B cell (primary cell): ENCODE measurements around the gene RUFY4. TPM values are rescaled to one million over a fixed set of nuclear protein-coding genes. Genes with fewer than 3 reads are reported as not detected.

ENCODE experiments used
- ATAC-seq: fragments of 200-7000 bp; cut with Tn5 transposase; one replicate; pipeline ENCODE4 v1.10.0; 2021; ENCODE audit warnings: low read depth, mild to moderate bottlenecking, moderate number of reproducible peaks, moderate library complexity
- CTCF ChIA-PET: fragments of 350-600 bp; sonication (Branson Sonifier 250); formaldehyde crosslinking; loops from one replicate; lab custom pipeline; 2021; ENCODE audit warnings: antibody characterized with exemption, inconsistent platforms; lab: Charles Lee
- POLR2A ChIA-PET: fragments of 350-600 bp; sonication (Branson Sonifier 250); formaldehyde crosslinking; loops from one replicate; lab custom pipeline; 2021; ENCODE audit warnings: antibody characterized with exemption; lab: Charles Lee
- DNase-seq: peaks from one replicate; pipeline ENCODE4 v3.0.0; 2013
- H2AFZ ChIP-seq: 2 replicates; pipeline ENCODE4 v1.6.1; 2012; ENCODE audit warnings: mild to moderate bottlenecking, low read depth, low read length; ENCODE audit not compliant: insufficient read depth, poor library complexity, severe bottlenecking
- H3K27ac ChIP-seq, 2 donors: 1 replicate in 1 of 2; 2 replicates in 1 of 2; pipeline ENCODE4 v1.5.1; 2012 to 2013; ENCODE audit warnings: low read length in 2 of 2, mild to moderate bottlenecking in 2 of 2, moderate library complexity in 1 of 2
- H3K27me3 ChIP-seq, 4 experiments: fragments of 200-600 bp in 1 of 4; sonication (generic) in 1 of 4; replicated peaks in 1 of 4; 1 replicate in 2 of 4; 2 replicates in 2 of 4; pipeline versions ENCODE4 v1.6.1 to v1.7.0; 2013 to 2016; ENCODE audit warnings: low read length in 3 of 4, mild to moderate bottlenecking in 2 of 4, mixed read lengths in 1 of 4, moderate library complexity in 1 of 4; ENCODE audit not compliant: insufficient read depth in 4 of 4, control insufficient read depth in 3 of 4; ENCODE audit errors: control extremely low read depth in 1 of 4
- H3K36me3 ChIP-seq, 2 experiments: replicated peaks in 1 of 2; 1 replicate in 1 of 2; 2 replicates in 1 of 2; pipeline versions ENCODE4 v1.6.1 to v1.7.1; 2013; ENCODE audit warnings: low read length in 1 of 2; ENCODE audit not compliant: insufficient read depth in 2 of 2, control insufficient read depth in 1 of 2; ENCODE audit errors: control extremely low read depth in 1 of 2, extremely low read depth in 1 of 2
- H3K4me1 ChIP-seq, 2 donors: fragments of 200-600 bp in 1 of 2; sonication (generic) in 1 of 2; 1 replicate in 1 of 2; 2 replicates in 1 of 2; pipeline versions ENCODE4 v1.5.1 to v1.6.1; 2013 to 2017; ENCODE audit warnings: low read length in 2 of 2; ENCODE audit not compliant: control insufficient read depth in 2 of 2, insufficient read depth in 2 of 2
- H3K4me2 ChIP-seq: replicated peaks from 2 replicates; pipeline ENCODE3; 2012; ENCODE audit warnings: mild to moderate bottlenecking, low read depth, low read length; ENCODE audit not compliant: poor library complexity, severe bottlenecking
- H3K4me3 ChIP-seq, 5 experiments: fragments of 200-600 bp in 1 of 5; sonication (generic) in 1 of 5; 1 replicate in 3 of 5; 2 replicates in 2 of 5; pipeline versions ENCODE4 v1.5.1 to v1.7.0; 2011 to 2016; ENCODE audit warnings: low read length in 4 of 5, mild to moderate bottlenecking in 4 of 5, low read depth in 2 of 5, control low read depth in 1 of 5, moderate library complexity in 1 of 5; ENCODE audit not compliant: insufficient read depth in 1 of 5; ENCODE audit errors: control extremely low read depth in 1 of 5, extremely low read depth in 1 of 5
- H3K79me2 ChIP-seq: fragments of 200-600 bp; sonication (generic); one replicate; pipeline ENCODE4 v1.6.0; 2016; ENCODE audit warnings: low read length; ENCODE audit not compliant: control insufficient read depth, insufficient read depth
- H3K9ac ChIP-seq: fragments of 200-600 bp; sonication (generic); 2 replicates; pipeline ENCODE4 v1.6.1; 2017; ENCODE audit warnings: mild to moderate bottlenecking, low read length, moderate library complexity
- H3K9me3 ChIP-seq, 3 donors: one replicate each; pipeline versions ENCODE4 v1.6.1 to v1.7.1; 2013; ENCODE audit warnings: low read length in 2 of 3; ENCODE audit not compliant: control insufficient read depth in 2 of 3, insufficient read depth in 1 of 3; ENCODE audit errors: control extremely low read depth in 1 of 3
- H4K20me1 ChIP-seq: 2 replicates; pipeline ENCODE4 v1.6.0; 2012; ENCODE audit warnings: mild to moderate bottlenecking, low read length; ENCODE audit not compliant: insufficient read depth, control insufficient read depth, poor library complexity, severe bottlenecking
- H3K27ac Mint-ChIP-seq: one replicate; pipeline ENCODE4 v1.8.0; 2021; ENCODE audit warnings: mixed read lengths
- H3K27me3 Mint-ChIP-seq: one replicate; pipeline ENCODE4 v1.8.0; 2021; ENCODE audit warnings: mixed read lengths
- H3K4me1 Mint-ChIP-seq: one replicate; pipeline ENCODE4 v1.8.0; 2021; ENCODE audit warnings: mixed read lengths
- H3K4me3 Mint-ChIP-seq: one replicate; pipeline ENCODE4 v1.8.0; 2021; ENCODE audit warnings: mixed read lengths
- H3K9me3 Mint-ChIP-seq: one replicate; pipeline ENCODE4 v1.8.0; 2022; ENCODE audit warnings: mixed read lengths; ENCODE audit not compliant: insufficient read depth
- CTCF ChIP-seq: fragments of 200-600 bp; IDR thresholded peaks from one replicate; pipeline ENCODE4 v1.8.0; 2022; ENCODE audit warnings: antibody characterized with exemption, mild to moderate bottlenecking
- EZH2 ChIP-seq: IDR thresholded peaks from 2 replicates; pipeline ENCODE4 v1.6.1; 2012; ENCODE audit warnings: borderline replicate concordance, low read depth, mild to moderate bottlenecking, moderate library complexity, low read length; ENCODE audit not compliant: insufficient read depth, poor library complexity, severe bottlenecking
- WGBS: methylation state at CpG from one replicate; pipeline ENCODE4 v1.1.5; 2013; ENCODE audit warnings: missing lambda C conversion rate; ENCODE audit not compliant: insufficient coverage; 5-methylcytosine and 5-hydroxymethylcytosine counted together
- intact Hi-C: fragments of 100-400 bp; cut with micrococcal nuclease; formaldehyde crosslinking; loops from one replicate; pipeline ENCODE4 v1.10.0; 2022
- polyA plus RNA-seq: library from polyadenylated mRNA; depleted of rRNA; stranded (reverse); fragments of >200 nt; gene quantifications from 2 replicates; pipeline ENCODE4 v1.2.3, GENCODE V29; 2012
- total RNA-seq, 2 donors: library from RNA; stranded (reverse); fragments of 120-200 nt in 1 of 2; gene quantifications; 1 replicate in 1 of 2; 2 replicates in 1 of 2; pipeline versions ENCODE4 v1.2.3 to v1.2.4, GENCODE V29; 2013 to 2022

RUFY4 gene
- total and polyA plus RNA-seq, 2 donors (not counting 1 experiment from before 2014, with no cell fraction given) = 0.34 TPM; not detected in 1

GRCh38 chr2:218125095-218125494 is 56.0 kb downstream of the RUFY4 start:
- Histone ChIP-seq H3K27ac (no peak overlapping the region), H3K9me3 (peaks cover 0 to 12% (median 4%) of the 10 kb centered on the region in 3 donors), H3K4me2 (no peak overlapping the region), H3K27me3 (peaks cover 0 to 15% (median 9%) of the 10 kb centered on the region in 4 experiments), H3K4me3 (peak overlapping the region in 1 of 5 experiments; percentile 82), H3K36me3 (no peaks in the 10 kb centered on the region), H3K79me2 (no peaks in the 10 kb centered on the region), H3K4me1 (no peaks in the 10 kb centered on the region), H4K20me1 (no peaks in the 10 kb centered on the region), H3K9ac (no peak overlapping the region), H2AFZ (no peak overlapping the region)
- Mint-ChIP-seq H3K4me3 (no peak overlapping the region), H3K9me3 (peaks cover 5% of the 10 kb centered on the region), H3K27me3 (peaks cover 36% of the 10 kb centered on the region), H3K27ac (no peak overlapping the region), H3K4me1 (peaks cover 4% of the 10 kb centered on the region)
- ChIA-PET CTCF (no interaction called here), POLR2A (no interaction called here)
- ATAC-seq (no peak), DNase-seq (no peak)
- intact Hi-C loops = no loop called here
- TF ChIP-seq CTCF (no peak), EZH2 (no peak)
- WGBS = 67% methylated on average over 4 of the region's 4 CpGs

DNA sequence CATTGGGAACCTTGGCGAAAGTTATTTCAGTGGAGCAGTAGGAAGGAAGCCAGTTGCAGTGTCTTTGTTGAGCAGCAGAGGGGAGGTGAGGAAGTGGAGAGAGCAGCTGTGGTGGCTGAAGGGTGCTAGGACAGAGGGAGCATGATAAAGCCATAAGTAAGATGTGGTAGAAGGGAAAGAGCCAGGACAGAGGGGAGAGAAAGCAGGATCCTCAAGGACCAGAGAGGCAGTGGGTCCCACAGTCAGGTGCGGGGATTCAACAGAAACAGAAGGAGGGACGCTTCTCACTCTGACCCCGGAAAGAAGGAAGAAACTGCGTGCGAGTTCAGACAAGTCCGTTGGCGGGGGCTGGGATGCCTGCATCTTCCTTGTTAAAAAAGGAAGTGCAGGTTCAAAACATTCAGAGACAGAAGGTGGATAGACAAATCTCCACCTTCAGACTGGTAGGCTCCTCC is 56.6 kb downstream of the RUFY4 start, which contains the start of gene CXCR2:
TSS of gene CXCR2 (plus strand) at position 403 of the 455 bp plus-strand sequence. CDS start 8,774 bp downstream, outside the sequence.
- Histone ChIP-seq H3K4me2 (peak within 1 kb of the TSS; percentile 9), H3K27ac (no peak within 1 kb of the TSS), H3K36me3 (no peaks in the 10 kb centered on the region), H3K9ac (no peak within 1 kb of the TSS), H3K4me3 (peak within 1 kb of the TSS in 1 of 5 experiments; percentile 82), H3K79me2 (no peaks in the 10 kb centered on the region), H3K4me1 (no peaks in the 10 kb centered on the region), H3K27me3 (peaks cover 0 to 15% (median 9%) of the 10 kb centered on the region in 4 experiments), H3K9me3 (peaks cover 0 to 12% (median 4%) of the 10 kb centered on the region in 3 donors), H4K20me1 (no peaks in the 10 kb centered on the region), H2AFZ (peak within 1 kb of the TSS; percentile 64)
- Mint-ChIP-seq H3K27ac (no peak within 1 kb of the TSS), H3K4me1 (peaks cover 4% of the 10 kb centered on the region), H3K27me3 (peaks cover 32% of the 10 kb centered on the region), H3K4me3 (peak within 1 kb of the TSS; percentile 23), H3K9me3 (peaks cover 5% of the 10 kb centered on the region)
- no peak for TF ChIP-seq CTCF
- TF ChIP-seq EZH2 = no peak
- no peak for ATAC-seq
- CTCF ChIA-PET = no interaction called here
- intact Hi-C loops = no loop called here
- 4% methylated on average over 8 of the region's 8 CpGs for WGBS
- DNase-seq = no peak
- POLR2A ChIA-PET = no interaction called here
